HG03159 (cell line): ENCODE results near the gene SPSB4.

Experiments used
- ATAC-seq: cut with Tn5 transposase; IDR thresholded peaks from one replicate; pipeline ENCODE4 v1.9.1; 2021; ENCODE audit warnings: mild to moderate bottlenecking, moderate library complexity; ENCODE audit not compliant: unreplicated experiment

Gene SPSB4

GRCh38 chr3:141052201-141053069 lies 1.3 kb downstream of the SPSB4 start:
- no peak for ATAC-seq

- ATAC-seq, result no peak
These were observed 4.0 kb downstream of the SPSB4 start for GRCh38 chr3:141055136-141055535.

GRCh38 chr3:141055536-141056445 lies 4.6 kb downstream of the SPSB4 start:
- no peak for ATAC-seq

GRCh38 chr3:141056751-141057171 lies 5.6 kb downstream of the SPSB4 start:
- ATAC-seq, result no peak

- ATAC-seq, result no peak
These were observed 6.3 kb downstream of the SPSB4 start for GRCh38 chr3:141057436-141057835.

GRCh38 chr3:141057946-141058800 lies 7.0 kb downstream of the SPSB4 start:
- no peak for ATAC-seq

- ATAC-seq, result no peak
These were observed 7.8 kb downstream of the SPSB4 start for GRCh38 chr3:141058996-141059395.

- no peak for ATAC-seq
These were observed 8.7 kb downstream of the SPSB4 start for GRCh38 chr3:141059816-141060215.

- no peak for ATAC-seq
These were observed 9.2 kb downstream of the SPSB4 start for GRCh38 chr3:141060327-141060726.

- no peak for ATAC-seq
These were observed 12.7 kb downstream of the SPSB4 start for GRCh38 chr3:141063831-141064230.

GRCh38 chr3:141064255-141064926 lies 13.2 kb downstream of the SPSB4 start:
- no peak for ATAC-seq

GRCh38 chr3:141065258-141065657 lies 14.1 kb downstream of the SPSB4 start:
- no peak for ATAC-seq

GRCh38 chr3:141065841-141066805 lies 15.0 kb downstream of the SPSB4 start:
- ATAC-seq, result no peak

GRCh38 chr3:141067206-141067974 lies 16.2 kb downstream of the SPSB4 start:
- no peak for ATAC-seq

- ATAC-seq, result no peak
These were observed 19.1 kb downstream of the SPSB4 start for GRCh38 chr3:141070229-141070628.

GRCh38 chr3:141070727-141071357 lies 19.7 kb downstream of the SPSB4 start:
- ATAC-seq, result no peak

- no peak for ATAC-seq
These were observed 20.6 kb downstream of the SPSB4 start for GRCh38 chr3:141071681-141072260.

GRCh38 chr3:141072950-141073349 lies 21.8 kb downstream of the SPSB4 start:
- no peak for ATAC-seq
